Neutrophil (primary cell): ENCODE data around the gene GTF2H1.

Source experiments
- H3K27ac ChIP-seq: fragments of 200-600 bp; sonication (generic); 2 replicates; pipeline ENCODE4 v1.5.1; 2016; ENCODE audit warnings: mild to moderate bottlenecking, moderate library complexity
- H3K27me3 ChIP-seq: fragments of 200-600 bp; sonication (generic); 2 replicates; pipeline ENCODE4 v1.6.0; 2016; ENCODE audit warnings: mild to moderate bottlenecking
- H3K36me3 ChIP-seq: fragments of 200-600 bp; sonication (generic); 2 replicates; pipeline ENCODE4 v1.5.1; 2017
- H3K4me1 ChIP-seq, 2 experiments: fragments of 200-600 bp in 1 of 2; sonication (generic) in 1 of 2; 1 replicate in 1 of 2; 2 replicates in 1 of 2; pipeline versions ENCODE4 v1.5.1 to v1.6.1; 2013 to 2016; ENCODE audit warnings: low read depth in 1 of 2, low read length in 1 of 2, mild to moderate bottlenecking in 1 of 2, moderate library complexity in 1 of 2; ENCODE audit not compliant: control insufficient read depth in 1 of 2, insufficient read depth in 1 of 2
- H3K4me3 ChIP-seq, 2 experiments: fragments of 200-600 bp in 1 of 2; sonication (generic) in 1 of 2; 1 replicate in 1 of 2; 2 replicates in 1 of 2; pipeline ENCODE4 v1.5.1; 2013 to 2016; ENCODE audit warnings: low read depth in 1 of 2, low read length in 1 of 2, mild to moderate bottlenecking in 1 of 2, moderate library complexity in 1 of 2
- H3K9me3 ChIP-seq: fragments of 200-600 bp; sonication (generic); 2 replicates; pipeline ENCODE4 v1.5.1; 2016
- TF ChIP-seq, protein P1 (sequence below): fragments of 200-600 bp; sonication (generic); IDR thresholded peaks from 2 replicates; pipeline ENCODE4 v1.5.1; 2016; ENCODE audit warnings: antibody characterized with exemption

The GTF2H1 gene

GRCh38 chr11:18416459-18416858 is 94.1 kb downstream of the GTF2H1 start:
- no peaks in the 10 kb centered on the region for H3K9me3 ChIP-seq
- no peaks in the 10 kb centered on the region for H3K36me3 ChIP-seq
- no peaks in the 10 kb centered on the region for H3K27me3 ChIP-seq
- peaks cover 0 to 5% of the 10 kb centered on the region in 2 experiments for H3K4me1 ChIP-seq
- TF ChIP-seq, protein P1, sequence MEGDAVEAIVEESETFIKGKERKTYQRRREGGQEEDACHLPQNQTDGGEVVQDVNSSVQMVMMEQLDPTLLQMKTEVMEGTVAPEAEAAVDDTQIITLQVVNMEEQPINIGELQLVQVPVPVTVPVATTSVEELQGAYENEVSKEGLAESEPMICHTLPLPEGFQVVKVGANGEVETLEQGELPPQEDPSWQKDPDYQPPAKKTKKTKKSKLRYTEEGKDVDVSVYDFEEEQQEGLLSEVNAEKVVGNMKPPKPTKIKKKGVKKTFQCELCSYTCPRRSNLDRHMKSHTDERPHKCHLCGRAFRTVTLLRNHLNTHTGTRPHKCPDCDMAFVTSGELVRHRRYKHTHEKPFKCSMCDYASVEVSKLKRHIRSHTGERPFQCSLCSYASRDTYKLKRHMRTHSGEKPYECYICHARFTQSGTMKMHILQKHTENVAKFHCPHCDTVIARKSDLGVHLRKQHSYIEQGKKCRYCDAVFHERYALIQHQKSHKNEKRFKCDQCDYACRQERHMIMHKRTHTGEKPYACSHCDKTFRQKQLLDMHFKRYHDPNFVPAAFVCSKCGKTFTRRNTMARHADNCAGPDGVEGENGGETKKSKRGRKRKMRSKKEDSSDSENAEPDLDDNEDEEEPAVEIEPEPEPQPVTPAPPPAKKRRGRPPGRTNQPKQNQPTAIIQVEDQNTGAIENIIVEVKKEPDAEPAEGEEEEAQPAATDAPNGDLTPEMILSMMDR = no peak
- H3K27ac ChIP-seq = no peak overlapping the region
- no peak overlapping the region for H3K4me3 ChIP-seq
